HEK293 (cell line): ENCODE results near the gene ADAMTSL2.

Source experiments
- CTCF ChIA-PET: fragments of 350-600 bp; formaldehyde crosslinking; extraction: SDS; loops from one replicate; lab custom pipeline; 2021; ENCODE audit warnings: antibody characterized with exemption; lab: Yijun Ruan, JAX
- POLR2A ChIA-PET: fragments of 300-600 bp; formaldehyde crosslinking; extraction: SDS; loops from one replicate; lab custom pipeline; 2020; ENCODE audit warnings: antibody characterized with exemption, inconsistent platforms; lab: Yijun Ruan, JAX
- H3K27ac ChIP-seq: fragments of 200-500 bp; sonication (Bioruptor generic); 2 replicates; pipeline ENCODE4 v1.5.1; 2014; ENCODE audit warnings: low read depth, low read length, control low read depth, inconsistent platforms; ENCODE audit errors: extremely low read depth
- H3K36me3 ChIP-seq, 2 experiments: fragments of 200-500 bp in 1 of 2; sonication (Bioruptor generic) in 1 of 2; 1 replicate in 1 of 2; 2 replicates in 1 of 2; pipeline ENCODE4 v1.5.1; 2014 to 2017; ENCODE audit warnings: inconsistent platforms in 2 of 2, low read length in 2 of 2; ENCODE audit not compliant: control insufficient read depth in 2 of 2, insufficient read depth in 1 of 2
- H3K4me1 ChIP-seq: fragments of 200-500 bp; sonication (Bioruptor generic); 2 replicates; pipeline ENCODE4 v1.5.1; 2014; ENCODE audit warnings: mild to moderate bottlenecking, low read length, inconsistent platforms; ENCODE audit not compliant: control insufficient read depth, insufficient read depth
- H3K4me3 ChIP-seq: 2 replicates; pipeline ENCODE4 v1.5.1; 2011; ENCODE audit warnings: low read depth, mild to moderate bottlenecking, control low read depth, low read length, moderate library complexity
- H3K9me3 ChIP-seq: fragments of 200-500 bp; sonication (Bioruptor generic); 2 replicates; pipeline ENCODE4 v1.5.1; 2014; ENCODE audit warnings: low read depth, low read length, inconsistent platforms; ENCODE audit not compliant: control insufficient read depth, insufficient read depth
- GLI2 ChIP-seq: fragments of 450-650 bp; formaldehyde crosslinking; IDR thresholded peaks from 2 replicates; pipeline ENCODE4; 2017; ENCODE audit warnings: missing biosample characterization, missing genetic modification characterization, low read depth, borderline replicate concordance
- SALL2 ChIP-seq: fragments of 450-650 bp; formaldehyde crosslinking; IDR thresholded peaks from 2 replicates; pipeline ENCODE4 v1.5.0; 2017; ENCODE audit warnings: missing biosample characterization, mild to moderate bottlenecking, missing genetic modification characterization, borderline replicate concordance
- SETDB1 ChIP-seq: IDR thresholded peaks from one replicate; pipeline ENCODE4 v1.6.1; 2017; ENCODE audit warnings: mild to moderate bottlenecking, low read length, moderate library complexity, mixed read lengths; ENCODE audit not compliant: insufficient read length
- TCF7L2 ChIP-seq: IDR thresholded peaks from 2 replicates; pipeline ENCODE4 v1.6.1; 2011; ENCODE audit warnings: low read depth, mild to moderate bottlenecking, inconsistent platforms, low read length, moderate library complexity, borderline replicate concordance
- YY2 ChIP-seq: fragments of 450-650 bp; formaldehyde crosslinking; IDR thresholded peaks from 2 replicates; pipeline ENCODE4 v1.5.1; 2016; ENCODE audit warnings: missing biosample characterization, missing genetic modification characterization
- ZBTB1 ChIP-seq: fragments of 450-650 bp; formaldehyde crosslinking; IDR thresholded peaks from 2 replicates; pipeline ENCODE4 v1.5.1; 2016; ENCODE audit warnings: missing biosample characterization, missing genetic modification characterization
- ZBTB17 ChIP-seq: fragments of 450-650 bp; formaldehyde crosslinking; IDR thresholded peaks from 2 replicates; pipeline ENCODE4 v1.5.1; 2016; ENCODE audit warnings: missing biosample characterization, missing genetic modification characterization
- ZBTB26 ChIP-seq: fragments of 450-650 bp; formaldehyde crosslinking; optimal IDR thresholded peaks from 2 replicates; pipeline ENCODE3; 2016; ENCODE audit warnings: missing biosample characterization, mild to moderate bottlenecking, missing genetic modification characterization
- ZIC2 ChIP-seq: fragments of 450-650 bp; formaldehyde crosslinking; IDR thresholded peaks from 2 replicates; pipeline ENCODE4 v1.5.1; 2016; ENCODE audit warnings: missing biosample characterization, missing genetic modification characterization
- ZNF112 ChIP-seq: fragments of 450-650 bp; formaldehyde crosslinking; IDR thresholded peaks from 2 replicates; pipeline ENCODE4 v1.5.0; 2017; ENCODE audit warnings: missing biosample characterization, missing genetic modification characterization
- ZNF121 ChIP-seq: fragments of 450-650 bp; formaldehyde crosslinking; IDR thresholded peaks from 2 replicates; pipeline ENCODE4 v1.5.1; 2016; ENCODE audit warnings: missing biosample characterization, missing genetic modification characterization
- ZNF175 ChIP-seq: fragments of 450-650 bp; formaldehyde crosslinking; IDR thresholded peaks from 2 replicates; pipeline ENCODE4 v1.5.1; 2016; ENCODE audit warnings: missing biosample characterization, missing genetic modification characterization
- ZNF184 ChIP-seq: fragments of 450-650 bp; IDR thresholded peaks from 2 replicates; pipeline ENCODE4 v1.5.1; 2018; ENCODE audit warnings: missing biosample characterization, mild to moderate bottlenecking, missing genetic modification characterization
- ZNF2 ChIP-seq: fragments of 450-650 bp; formaldehyde crosslinking; IDR thresholded peaks from 2 replicates; pipeline ENCODE4 v1.5.1; 2016; ENCODE audit warnings: missing biosample characterization, missing genetic modification characterization
- ZNF280C ChIP-seq: fragments of 450-650 bp; formaldehyde crosslinking; IDR thresholded peaks from 2 replicates; pipeline ENCODE4 v1.5.1; 2016; ENCODE audit warnings: missing biosample characterization, missing genetic modification characterization
- ZNF311 ChIP-seq: fragments of 450-650 bp; formaldehyde crosslinking; IDR thresholded peaks from 2 replicates; pipeline ENCODE4 v1.5.1; 2017; ENCODE audit warnings: missing biosample characterization, missing genetic modification characterization, borderline replicate concordance
- ZNF335 ChIP-seq: fragments of 450-650 bp; formaldehyde crosslinking; conservative IDR thresholded peaks from 2 replicates; pipeline ENCODE4 v1.5.1; 2016; ENCODE audit warnings: missing biosample characterization, missing genetic modification characterization
- ZNF404 ChIP-seq: fragments of 450-650 bp; formaldehyde crosslinking; IDR thresholded peaks from 2 replicates; pipeline ENCODE4 v1.5.1; 2017; ENCODE audit warnings: missing biosample characterization, missing genetic modification characterization
- ZNF433 ChIP-seq: fragments of 450-650 bp; formaldehyde crosslinking; IDR thresholded peaks from 2 replicates; pipeline ENCODE4 v1.5.1; 2016; ENCODE audit warnings: missing biosample characterization, missing genetic modification characterization, low read depth
- ZNF521 ChIP-seq: fragments of 450-650 bp; formaldehyde crosslinking; IDR thresholded peaks from 2 replicates; pipeline ENCODE4 v1.5.1; 2017; ENCODE audit warnings: missing biosample characterization, mild to moderate bottlenecking, missing genetic modification characterization
- ZNF529 ChIP-seq: fragments of 450-650 bp; formaldehyde crosslinking; IDR thresholded peaks from 2 replicates; pipeline ENCODE4 v1.5.1; 2017; ENCODE audit warnings: missing genetic modification characterization, missing biosample characterization; ENCODE audit not compliant: insufficient replicate concordance
- ZNF530 ChIP-seq: fragments of 450-650 bp; formaldehyde crosslinking; IDR thresholded peaks from 2 replicates; pipeline ENCODE4 v1.5.1; 2016; ENCODE audit warnings: low read depth, missing biosample characterization, missing genetic modification characterization
- ZNF544 ChIP-seq: fragments of 450-650 bp; formaldehyde crosslinking; IDR thresholded peaks from 2 replicates; pipeline ENCODE4 v1.5.0; 2017; ENCODE audit warnings: missing biosample characterization, missing genetic modification characterization
- ZNF548 ChIP-seq: fragments of 450-650 bp; formaldehyde crosslinking; IDR thresholded peaks from 2 replicates; pipeline ENCODE4 v1.5.1; 2016; ENCODE audit warnings: missing biosample characterization, missing genetic modification characterization
- ZNF580 ChIP-seq: fragments of 450-650 bp; formaldehyde crosslinking; IDR thresholded peaks from 2 replicates; pipeline ENCODE4 v1.5.1; 2016; ENCODE audit warnings: missing biosample characterization, missing genetic modification characterization
- ZNF677 ChIP-seq: fragments of 450-650 bp; IDR thresholded peaks from 2 replicates; pipeline ENCODE4 v1.5.0; 2018; ENCODE audit warnings: missing biosample characterization, mild to moderate bottlenecking, missing genetic modification characterization, moderate library complexity

The ADAMTSL2 gene

GRCh38 chr9:133491656-133491925 is 42.9 kb upstream of the ADAMTSL2 start:
- Histone ChIP-seq H3K4me3 (no peak overlapping the region), H3K27ac (no peak overlapping the region), H3K4me1 (no peaks in the 10 kb centered on the region), H3K36me3 (no peaks in the 10 kb centered on the region), H3K9me3 (no peaks in the 10 kb centered on the region)
- ChIA-PET CTCF (interaction anchor here (1.2 to 1.4 kb wide), 2 partner anchors 11 to 87 kb away, joined by 3 read pairs; no protein-coding TSS in a partner anchor), POLR2A (no interaction called here)
- no peak for TF ChIP-seq ZNF548 (tag by site-specific recombination)
- no peak for TF ChIP-seq ZNF521 (tag by site-specific recombination)
- no peak for TF ChIP-seq ZBTB17 (tag by site-specific recombination)
- no peak for TF ChIP-seq ZNF677 (tag by site-specific recombination)
- TF ChIP-seq YY2 (tag by site-specific recombination), result no peak
- TF ChIP-seq ZBTB26, result no peak
- no peak for TF ChIP-seq GLI2 (tag by site-specific recombination)
- TF ChIP-seq ZNF404, result no peak
- no peak for TF ChIP-seq ZNF529 (tag by site-specific recombination)
- TF ChIP-seq ZNF311 (tag by site-specific recombination), result no peak
- no peak for TF ChIP-seq ZNF280C
- no peak for TF ChIP-seq ZBTB1 (tag by site-specific recombination)

GRCh38 chr9:133492061-133493021 is 42.2 kb upstream of the ADAMTSL2 start:
- TF ChIP-seq ZNF184, result no peak
- no peak for TF ChIP-seq ZNF2 (tag by site-specific recombination)
- 0 out of 2 replicates have a peak, but pooled peaks have one; percentile 15 for TF ChIP-seq ZNF433
- TF ChIP-seq ZNF580 (tag by site-specific recombination), result no peak
- no peak for TF ChIP-seq ZNF121 (tag by site-specific recombination)
- no peak for TF ChIP-seq ZNF530 (tag by site-specific recombination)
- TF ChIP-seq ZNF175 (tag by site-specific recombination), result no peak
- TF ChIP-seq TCF7L2, result no peak
- no peak for TF ChIP-seq SETDB1
- no peak for TF ChIP-seq ZNF335 (tag by site-specific recombination)
- TF ChIP-seq ZNF112 (tag by site-specific recombination), result no peak
- peak; percentile 43 for TF ChIP-seq ZIC2
- no peak for TF ChIP-seq ZNF544 (tag by site-specific recombination)
- no peak for TF ChIP-seq SALL2 (tag by site-specific recombination)
- Histone ChIP-seq H3K36me3 (no peaks in the 10 kb centered on the region), H3K9me3 (no peaks in the 10 kb centered on the region), H3K4me1 (no peaks in the 10 kb centered on the region), H3K4me3 (no peak overlapping the region), H3K27ac (no peak overlapping the region)
- ChIA-PET POLR2A (no interaction called here), CTCF (interaction anchor here (0.6 to 1.4 kb wide), 2 partner anchors 10 to 233 kb away, joined by 3 read pairs; no protein-coding TSS in a partner anchor)
